ENCODE data around the gene AXIN1.

GRCh38 chr16:282491-282890 is 70.0 kb downstream of the AXIN1 start:
- no peak for TF ChIP-seq CTCF (conservative IDR thresholded peaks at IDR 0.05; ENCODE audit: low read length)
- no peak for TF ChIP-seq EZH2phosphoT487 (IDR thresholded peaks at IDR 0.05; ENCODE audit: borderline replicate concordance)

Data from Loucy (cell line).